ENCODE measurements around the gene FAF2. TPM values are rescaled to one million over a fixed set of nuclear protein-coding genes. Genes with fewer than 3 reads are reported as not detected.
A peak's percentile ranks its signal among the peaks of the same experiment; 100 is the strongest.

The FAF2 gene
- total RNA-seq, 1 experiment from 2014 or later = 32.9 TPM

GRCh38 chr5:176438959-176439757, 9.0 kb upstream of the FAF2 start:
- TF ChIP-seq GABPB1 (CRISPR knock-in tag; IDR thresholded peaks at IDR 0.05) (peak; percentile 39; the same call in 1 of the 2 replicates), OVOL2 (CRISPR knock-in tag; IDR thresholded peaks at IDR 0.05; ENCODE audit: borderline replicate concordance) (no peak)
- ChIA-PET POLR2A (interaction anchor here (0.6 kb wide), 1 partner anchor 11 kb away, joined by 5 read pairs; no protein-coding TSS in a partner anchor), CTCF (interaction anchor here (1.4 kb wide), 1 partner anchor 9 kb away, joined by 5 read pairs; the partner anchor contains the start of gene FAF2)
- peaks cover 15% of the 10 kb centered on the region for H3K4me1 Mint-ChIP-seq
- ATAC-seq = no peak
- H3K9me3 Mint-ChIP-seq = peaks cover 11% of the 10 kb centered on the region
- peaks cover 5% of the 10 kb centered on the region for H3K27me3 Mint-ChIP-seq (ENCODE audit: low read depth)
- H3K4me3 Mint-ChIP-seq = no peak overlapping the region
- no peak overlapping the region for H3K27ac Mint-ChIP-seq
- no peaks in the 10 kb centered on the region for H3K36me3 Mint-ChIP-seq
- DNase-seq (ENCODE audit: low spot score) = no peak

GRCh38 chr5:176440927-176441706, 7.1 kb upstream of the FAF2 start:
- DNase-seq (ENCODE audit: low spot score) (no peak), ATAC-seq (no peak; the same call in 1 of the 2 replicates)
- ChIA-PET POLR2A (interaction anchor here (0.6 to 1.0 kb wide), 2 partner anchors 25 to 30 kb away, joined by 3 to 5 read pairs; no protein-coding TSS in a partner anchor), CTCF (interaction anchor here (1.2 kb wide), 1 partner anchor 35 kb away, joined by 4 read pairs; no protein-coding TSS in a partner anchor)
- H3K27me3 Mint-ChIP-seq (ENCODE audit: low read depth) = peaks cover 5% of the 10 kb centered on the region
- TF ChIP-seq GABPB1 (CRISPR knock-in tag; IDR thresholded peaks at IDR 0.05) (no peak), ZBTB43 (CRISPR knock-in tag; IDR thresholded peaks at IDR 0.05) (no peak), ZNF532 (CRISPR knock-in tag; IDR thresholded peaks at IDR 0.05; ENCODE audit: borderline replicate concordance) (no peak), CTCF (IDR thresholded peaks at IDR 0.05) (no peak), ZNF425 (CRISPR knock-in tag; conservative IDR thresholded peaks at IDR 0.05) (no peak), GTF2I (CRISPR knock-in tag; conservative IDR thresholded peaks at IDR 0.05) (no peak), TP53 (CRISPR knock-in tag; IDR thresholded peaks at IDR 0.05) (no peak), CREB1 (CRISPR knock-in tag; IDR thresholded peaks at IDR 0.05) (no peak), FOXP4 (CRISPR knock-in tag; IDR thresholded peaks at IDR 0.05) (no peak), MLX (CRISPR knock-in tag; IDR thresholded peaks at IDR 0.05) (no peak), ZNF512 (CRISPR knock-in tag; IDR thresholded peaks at IDR 0.05; ENCODE audit: borderline replicate concordance) (no peak), SOX15 (CRISPR knock-in tag; IDR thresholded peaks at IDR 0.05) (no peak)
- peaks cover 7% of the 10 kb centered on the region; the same call in 1 of the 2 replicates for H3K9me3 Mint-ChIP-seq
- H3K4me3 Mint-ChIP-seq = no peak overlapping the region
- no peaks in the 10 kb centered on the region for H3K36me3 Mint-ChIP-seq
- H3K27ac Mint-ChIP-seq = no peak overlapping the region
- peaks cover 15% of the 10 kb centered on the region for H3K4me1 Mint-ChIP-seq
